ENCODE data around the gene DCTN1. TPM values are rescaled to one million over a fixed set of nuclear protein-coding genes. Genes with fewer than 3 reads are reported as not detected.

The DCTN1 gene
- total and polyA plus RNA-seq, 4 donors: 69.9 to 142 (median 104) TPM

GRCh38 chr2:74334931-74335333 lies 45.2 kb downstream of the DCTN1 start:
- TF ChIP-seq CTCF (IDR thresholded peaks at IDR 0.05; ENCODE audit: control extremely low read depth, extremely low read depth): peak; percentile 92
- ATAC-seq (ENCODE audit: insufficient read depth, low FRiP score): peak; percentile 90
- H3K27me3 ChIP-seq (ENCODE audit: control insufficient read depth in 3 of 3, insufficient read depth in 3 of 3, low read length in 2 of 3): no peaks in the 10 kb centered on the region

GRCh38 chr2:74333896-74334586 lies 46.1 kb downstream of the DCTN1 start:
- no peak for TF ChIP-seq CTCF (IDR thresholded peaks at IDR 0.05; ENCODE audit: control extremely low read depth, extremely low read depth)

More at GRCh38 chr2:74334931-74335333, 45.2 kb downstream of the DCTN1 start:
- 35 to 38% methylated on average over 3 of the region's 3 CpGs for WGBS, 2 donors
- Histone ChIP-seq H3K9ac (ENCODE audit: insufficient read depth in 1 of 2, low read length in 2 of 2) (no peak overlapping the region), H3K9me3 (ENCODE audit: control insufficient read depth in 4 of 4, insufficient read depth in 3 of 4, low read length in 3 of 4) (no peaks in the 10 kb centered on the region), H3K4me3 (no peak overlapping the region), H3K36me3 (ENCODE audit: control insufficient read depth in 4 of 4, insufficient read depth in 4 of 4, low read length in 4 of 4) (peaks cover 0 to 17% (median 6%) of the 10 kb centered on the region in 4 donors), H3K27ac (ENCODE audit: low read depth in 1 of 2, low read length in 1 of 2) (no peak overlapping the region), H3K4me1 (ENCODE audit: control insufficient read depth in 5 of 5, insufficient read depth in 5 of 5, low read length in 5 of 5) (no peaks in the 10 kb centered on the region)
- DNase-seq: peak; percentile 80 to 85 (median 81)

GRCh38 chr2:74333175-74333574 lies 46.9 kb downstream of the DCTN1 start:
- Histone ChIP-seq H3K4me3 (no peak overlapping the region), H3K9ac (ENCODE audit: insufficient read depth in 1 of 2, low read length in 2 of 2) (no peak overlapping the region), H3K4me1 (ENCODE audit: control insufficient read depth in 5 of 5, insufficient read depth in 5 of 5, low read length in 5 of 5) (no peaks in the 10 kb centered on the region), H3K9me3 (ENCODE audit: control insufficient read depth in 4 of 4, insufficient read depth in 3 of 4, low read length in 3 of 4) (no peaks in the 10 kb centered on the region), H3K27ac (ENCODE audit: low read depth in 1 of 2, low read length in 1 of 2) (no peak overlapping the region), H3K36me3 (ENCODE audit: control insufficient read depth in 4 of 4, insufficient read depth in 4 of 4, low read length in 4 of 4) (peaks cover 0 to 19% (median 7%) of the 10 kb centered on the region in 4 donors), H3K27me3 (ENCODE audit: control insufficient read depth in 3 of 3, insufficient read depth in 3 of 3, low read length in 2 of 3) (no peaks in the 10 kb centered on the region)
- DNase-seq (peak in 1 of 3 donors; percentile 25), ATAC-seq (ENCODE audit: insufficient read depth, low FRiP score) (no peak)
- WGBS, 2 donors: 83 to 84% methylated on average over 3 of the region's 3 CpGs
- no peak for TF ChIP-seq CTCF (IDR thresholded peaks at IDR 0.05; ENCODE audit: control extremely low read depth, extremely low read depth)

More at GRCh38 chr2:74333896-74334586, 46.1 kb downstream of the DCTN1 start:
- ATAC-seq (ENCODE audit: insufficient read depth, low FRiP score) (no peak), DNase-seq (no peak)
- H3K27me3 ChIP-seq (ENCODE audit: control insufficient read depth in 3 of 3, insufficient read depth in 3 of 3, low read length in 2 of 3): no peaks in the 10 kb centered on the region
- no peaks in the 10 kb centered on the region for H3K4me1 ChIP-seq (ENCODE audit: control insufficient read depth in 5 of 5, insufficient read depth in 5 of 5, low read length in 5 of 5)
- peaks cover 0 to 19% (median 7%) of the 10 kb centered on the region in 4 donors for H3K36me3 ChIP-seq (ENCODE audit: control insufficient read depth in 4 of 4, insufficient read depth in 4 of 4, low read length in 4 of 4)
- H3K9me3 ChIP-seq (ENCODE audit: control insufficient read depth in 4 of 4, insufficient read depth in 3 of 4, low read length in 3 of 4): no peaks in the 10 kb centered on the region
- H3K4me3 ChIP-seq: no peak overlapping the region
- no peak overlapping the region for H3K27ac ChIP-seq (ENCODE audit: low read depth in 1 of 2, low read length in 1 of 2)
- WGBS, 2 donors: 92 to 93% methylated on average over 6 of the region's 6 CpGs
- no peak overlapping the region for H3K9ac ChIP-seq (ENCODE audit: insufficient read depth in 1 of 2, low read length in 2 of 2)

All from lung (tissue), 12 donors.